ENCODE data around the gene SCN10A.

The SCN10A gene

GRCh38 chr3:38816026-38816425 is at the start of gene SCN10A:
SCN10A (minus strand) TSS chr3:38816217; CDS start chr3:38794010, 22,207 bp downstream.
- intact Hi-C loops (cut with DNase I), result no loop called here
- no peak for DNase-seq

- intact Hi-C loops (cut with DNase I), result no loop called here
- no peak for DNase-seq
These were observed 37.0 kb upstream of the SCN10A start for GRCh38 chr3:38853011-38853410.

DNA sequence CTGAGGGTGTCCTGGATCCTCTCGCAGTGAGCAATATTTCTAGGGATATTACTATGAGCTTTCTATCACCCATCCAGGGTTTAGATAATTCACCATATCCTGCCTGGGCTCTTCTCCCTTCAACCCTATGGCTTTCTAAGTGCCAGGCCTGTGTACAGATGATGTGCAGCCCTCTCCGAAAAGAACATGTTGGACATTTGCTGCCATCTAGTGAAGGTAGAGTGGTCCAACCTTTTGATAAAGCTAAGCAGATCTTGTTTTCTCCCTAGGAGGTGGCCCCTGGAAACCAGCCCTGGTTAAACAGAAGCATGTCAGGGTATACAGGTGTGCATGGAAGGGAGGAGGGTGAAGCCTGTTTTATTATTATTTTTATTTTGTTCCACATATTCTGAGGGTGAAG is 27.9 kb upstream of the SCN10A start:
- no peak for DNase-seq
- intact Hi-C loops (cut with DNase I), result loop anchor here (2.0 kb wide), 1 partner anchor 323 kb away; no protein-coding TSS in a partner anchor

DNA sequence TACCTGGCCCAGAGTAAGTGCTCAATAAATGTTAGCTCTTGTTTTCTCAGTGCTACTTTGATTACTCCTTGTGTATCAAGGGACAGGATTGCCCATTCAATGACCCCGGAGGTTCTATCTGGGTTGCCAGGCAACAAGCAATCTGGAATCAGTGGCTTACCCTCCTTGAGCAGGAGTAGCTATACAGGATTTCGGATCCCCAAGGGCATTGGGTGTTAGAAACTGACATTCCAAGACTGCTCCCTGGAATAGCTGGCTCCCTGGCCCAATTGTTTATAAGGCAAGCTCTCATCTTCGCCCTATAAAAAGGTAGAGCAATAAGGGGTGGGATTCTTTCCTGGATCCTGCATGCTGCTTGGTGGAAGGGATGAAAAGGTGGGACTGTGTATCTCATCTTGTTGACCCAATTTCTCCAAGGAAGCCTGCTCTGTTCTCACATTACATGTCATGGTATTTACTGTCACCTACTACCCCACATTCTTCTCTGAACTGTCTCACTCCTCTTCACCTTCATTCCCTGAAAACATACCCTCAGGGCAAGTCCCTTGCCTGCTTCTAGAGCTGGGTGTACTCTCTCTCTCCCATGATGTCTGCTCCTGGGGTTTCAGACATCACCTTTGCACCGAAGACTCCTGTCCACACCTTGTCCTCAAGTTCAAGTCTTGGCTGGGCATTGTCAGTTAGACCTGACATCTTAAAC is 26.4 kb upstream of the SCN10A start:
- no peak for DNase-seq
- intact Hi-C loops (cut with DNase I), result no loop called here

GRCh38 chr3:38840987-38841386 is 25.0 kb upstream of the SCN10A start:
- intact Hi-C loops (cut with DNase I), result no loop called here
- no peak for DNase-seq

GRCh38 chr3:38837358-38837757 is 21.3 kb upstream of the SCN10A start:
- no peak for DNase-seq
- intact Hi-C loops (cut with DNase I), result no loop called here

DNA sequence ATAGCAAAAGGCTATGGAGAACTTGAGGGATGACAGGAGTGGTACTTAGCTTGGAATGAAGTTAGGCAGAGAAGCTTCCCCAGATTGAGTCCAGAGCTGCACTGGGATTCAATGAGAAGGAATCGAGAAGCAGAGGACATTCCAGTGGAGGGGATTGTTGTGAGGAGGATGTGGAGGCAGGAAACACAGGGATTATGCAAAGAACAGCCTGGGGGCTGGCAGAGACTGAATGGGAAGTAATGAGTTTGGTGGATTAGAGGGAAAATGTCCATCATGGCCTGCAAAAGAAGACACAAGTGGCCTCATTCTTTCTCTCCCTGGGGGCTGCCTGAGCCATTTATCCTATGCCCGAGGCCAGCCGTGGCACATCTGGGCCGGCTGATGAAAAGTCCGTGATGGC is 20.5 kb upstream of the SCN10A start:
- intact Hi-C loops (cut with DNase I), result no loop called here
- DNase-seq, result no peak

DNA sequence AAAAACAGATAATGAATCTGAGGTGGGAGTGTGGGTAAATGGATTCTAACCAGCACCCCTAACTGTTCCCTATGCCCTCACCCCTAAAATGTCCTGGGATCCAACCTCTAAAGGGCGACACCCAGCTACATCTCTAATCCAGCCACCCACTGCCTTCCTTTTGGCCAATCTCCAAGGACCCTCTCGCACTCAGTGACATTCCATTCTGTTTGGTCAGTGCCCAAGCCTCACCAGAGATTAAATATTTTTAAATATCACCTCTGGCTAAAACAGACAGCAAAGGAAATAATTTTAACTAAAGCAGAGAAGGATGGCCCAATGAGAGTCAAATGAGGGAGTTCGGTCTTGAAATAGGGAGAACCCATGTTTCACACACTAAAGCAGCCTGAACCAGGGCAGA is 19.9 kb upstream of the SCN10A start:
- intact Hi-C loops (cut with DNase I), result no loop called here
- DNase-seq, result no peak

DNA sequence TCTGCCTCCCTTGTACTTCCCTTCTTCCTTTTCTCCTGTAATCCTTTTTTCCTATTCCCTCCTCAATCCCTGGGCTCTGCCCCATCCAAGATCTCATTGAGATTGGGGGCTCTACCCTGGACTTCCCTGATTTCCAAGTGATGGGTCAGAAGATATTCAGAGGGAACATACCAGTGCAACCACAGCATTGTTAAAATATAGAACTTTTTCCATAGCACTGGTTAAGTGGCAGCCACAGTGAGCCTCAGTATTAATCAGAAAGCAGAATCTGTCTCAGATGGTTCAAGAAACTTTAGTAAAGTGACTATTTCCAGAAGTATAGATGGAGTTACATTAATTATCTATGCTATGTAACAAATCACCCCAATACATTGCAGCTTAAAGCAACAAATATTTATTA is 18.7 kb upstream of the SCN10A start:
- intact Hi-C loops (cut with DNase I), result no loop called here
- no peak for DNase-seq

- DNase-seq, result no peak
- intact Hi-C loops (cut with DNase I), result no loop called here
These were observed 18.1 kb upstream of the SCN10A start for GRCh38 chr3:38834110-38834509.

- DNase-seq, result no peak
These were observed 13.4 kb upstream of the SCN10A start for GRCh38 chr3:38829404-38829803.

GRCh38 chr3:38828681-38829080 is 12.7 kb upstream of the SCN10A start:
- intact Hi-C loops (cut with DNase I), result no loop called here
- no peak for DNase-seq

More at GRCh38 chr3:38829404-38829803, 13.4 kb upstream of the SCN10A start:
- intact Hi-C loops (cut with DNase I), result no loop called here

GRCh38 chr3:38827791-38828190 is 11.8 kb upstream of the SCN10A start:
- intact Hi-C loops (cut with DNase I), result no loop called here
- no peak for DNase-seq

GRCh38 chr3:38826001-38826400 is 10.0 kb upstream of the SCN10A start:
- intact Hi-C loops (cut with DNase I), result no loop called here

GRCh38 chr3:38824349-38824748 is 8.3 kb upstream of the SCN10A start:
- no peak for DNase-seq
- intact Hi-C loops (cut with DNase I), result no loop called here

More at GRCh38 chr3:38826001-38826400, 10.0 kb upstream of the SCN10A start:
- DNase-seq, result no peak

DNA sequence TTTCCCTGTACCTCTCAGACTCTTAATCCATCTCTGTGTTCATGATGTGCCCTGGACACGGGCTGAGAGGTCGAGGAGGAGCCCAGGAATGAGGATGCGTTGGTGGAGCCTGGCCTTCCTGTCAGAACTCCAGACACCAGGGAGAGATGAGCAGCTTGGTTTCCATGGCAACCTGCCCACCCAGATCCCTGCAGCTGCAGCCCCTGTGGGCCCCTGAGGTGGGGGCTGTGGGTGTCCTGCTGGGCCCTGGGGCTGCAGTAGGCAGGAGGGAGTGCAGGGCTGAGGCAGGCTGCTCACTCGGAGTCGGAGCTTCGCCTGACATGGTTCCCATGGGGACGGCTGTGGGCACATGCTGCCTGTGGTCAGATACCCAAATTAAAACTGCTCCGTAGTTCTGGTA is 7.7 kb upstream of the SCN10A start:
- intact Hi-C loops (cut with DNase I), result no loop called here
- DNase-seq, result peak in 1 of 10 donors; percentile 84

- DNase-seq, result no peak
- intact Hi-C loops (cut with DNase I), result no loop called here
These were observed 7.2 kb upstream of the SCN10A start for GRCh38 chr3:38823186-38823585.

DNA sequence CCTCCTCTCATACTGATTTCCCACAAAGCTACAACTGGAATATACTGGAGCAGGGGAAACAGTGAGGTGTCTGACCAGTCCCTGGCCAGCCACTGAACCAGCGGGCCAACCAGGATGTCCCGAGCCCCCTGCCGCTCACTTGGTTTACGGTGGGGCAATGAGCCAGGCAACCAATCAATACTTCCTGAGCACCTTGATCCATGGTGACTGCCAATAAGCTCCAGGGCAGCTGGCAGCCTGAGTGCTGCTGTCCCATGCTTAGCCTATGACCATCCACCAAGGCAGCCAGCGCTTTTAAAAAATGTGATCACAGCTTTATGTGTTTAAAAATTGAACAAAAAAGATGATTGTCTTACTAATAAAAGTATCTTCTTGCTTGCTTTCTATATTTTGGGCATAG is 4.2 kb downstream of the SCN10A start:
- intact Hi-C loops (cut with DNase I), result no loop called here
- no peak for DNase-seq

DNA sequence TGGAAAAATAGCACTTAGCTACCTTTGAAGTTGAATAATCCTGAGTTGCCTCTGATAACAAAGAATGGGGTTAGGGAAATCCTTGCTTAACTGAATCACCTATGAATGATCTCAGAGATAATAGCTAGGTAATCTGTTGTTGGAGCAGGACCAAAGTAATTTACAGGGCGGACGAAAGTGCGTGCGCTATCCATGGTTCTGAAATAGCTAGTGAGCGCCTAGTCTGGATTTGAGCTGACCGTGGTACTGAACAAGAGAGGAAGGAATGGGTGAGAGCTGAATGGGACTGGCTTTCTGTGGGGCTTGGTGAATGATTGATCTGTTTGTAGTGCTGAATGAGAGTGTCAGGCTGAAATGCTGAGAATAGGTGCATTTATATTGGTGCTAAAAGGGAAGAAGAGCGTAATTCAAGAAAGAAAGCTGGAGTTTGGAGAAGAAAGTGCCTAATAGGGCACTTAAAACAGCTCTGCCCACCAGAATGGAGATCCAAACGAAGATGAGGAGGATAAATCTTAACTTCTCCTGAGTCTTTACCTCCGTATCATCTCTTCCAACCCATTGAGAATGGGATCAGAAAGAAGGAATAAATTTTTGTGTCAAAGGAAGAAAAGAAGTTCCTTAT is 10.1 kb downstream of the SCN10A start:
- DNase-seq, result no peak

GRCh38 chr3:38805004-38805403 is 11.0 kb downstream of the SCN10A start:
- no peak for DNase-seq
- intact Hi-C loops (cut with DNase I), result no loop called here

More for the DNA sequence above, 10.1 kb downstream of the SCN10A start:
- intact Hi-C loops (cut with DNase I), result no loop called here

GRCh38 chr3:38800511-38800910 is 15.5 kb downstream of the SCN10A start:
- intact Hi-C loops (cut with DNase I), result no loop called here
- DNase-seq, result no peak

GRCh38 chr3:38793721-38794120 is 22.3 kb downstream of the SCN10A start:
- intact Hi-C loops (cut with DNase I), result no loop called here
- no peak for DNase-seq

Measured in posterior cingulate gyrus (tissue), 11 donors.